NB4 (cell line): ENCODE data around the gene ZNF496.
A peak's percentile ranks its signal among the peaks of the same experiment; 100 is the strongest.
"Not testable (repeated sequence)": the region's sequence is repeated elsewhere in the genome, so short reads cannot be mapped to it uniquely, and the experiment has no call there.

ENCODE experiments used
- DNase-seq: peaks from one replicate; pipeline ENCODE4 v3.0.0; 2010; ENCODE audit warnings: low read depth
- H3K4me3 ChIP-seq: one replicate; pipeline ENCODE4 v1.5.1; 2011; ENCODE audit warnings: mild to moderate bottlenecking, low read depth, low read length, moderate library complexity
- MAX ChIP-seq: IDR thresholded peaks from 2 replicates; pipeline ENCODE4 v1.6.1; 2011; ENCODE audit warnings: low read depth, low read length
- MYC ChIP-seq: IDR thresholded peaks from 2 replicates; pipeline ENCODE4 v1.6.1; 2011; ENCODE audit warnings: low read depth, low read length
- POLR2A ChIP-seq: IDR thresholded peaks from 2 replicates; pipeline ENCODE4 v1.6.1; 2011; ENCODE audit warnings: mild to moderate bottlenecking; ENCODE audit not compliant: insufficient read length; ENCODE audit errors: extremely low read depth
- TF ChIP-seq, protein P1 (sequence below): IDR thresholded peaks from one replicate; pipeline ENCODE4 v1.5.1; 2012; ENCODE audit warnings: low read depth, low read length

The ZNF496 gene

DNA sequence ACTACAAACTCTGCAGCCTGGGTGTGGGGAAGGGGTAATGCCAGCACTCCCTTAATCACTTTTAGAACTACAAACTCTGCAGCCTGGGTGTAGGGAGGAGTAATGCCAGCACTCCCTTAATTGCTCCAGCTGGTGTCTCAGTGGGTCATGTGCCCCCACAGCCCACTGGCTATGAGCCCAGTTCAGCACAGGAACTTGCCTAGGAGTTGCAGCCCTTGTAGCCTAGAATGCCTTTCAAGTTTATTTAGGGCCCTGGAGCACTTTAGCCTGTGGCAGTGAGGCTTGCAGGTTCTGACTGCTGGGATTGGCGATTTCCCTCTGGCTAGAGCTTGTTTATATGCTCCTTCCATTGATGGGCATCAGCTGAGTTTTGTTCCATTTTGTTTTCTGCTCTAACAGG, 58.7 kb downstream of the ZNF496 start:
- no peak for DNase-seq
- H3K4me3 ChIP-seq: no peak overlapping the region
- no peak for TF ChIP-seq MYC
- TF ChIP-seq, protein P1, sequence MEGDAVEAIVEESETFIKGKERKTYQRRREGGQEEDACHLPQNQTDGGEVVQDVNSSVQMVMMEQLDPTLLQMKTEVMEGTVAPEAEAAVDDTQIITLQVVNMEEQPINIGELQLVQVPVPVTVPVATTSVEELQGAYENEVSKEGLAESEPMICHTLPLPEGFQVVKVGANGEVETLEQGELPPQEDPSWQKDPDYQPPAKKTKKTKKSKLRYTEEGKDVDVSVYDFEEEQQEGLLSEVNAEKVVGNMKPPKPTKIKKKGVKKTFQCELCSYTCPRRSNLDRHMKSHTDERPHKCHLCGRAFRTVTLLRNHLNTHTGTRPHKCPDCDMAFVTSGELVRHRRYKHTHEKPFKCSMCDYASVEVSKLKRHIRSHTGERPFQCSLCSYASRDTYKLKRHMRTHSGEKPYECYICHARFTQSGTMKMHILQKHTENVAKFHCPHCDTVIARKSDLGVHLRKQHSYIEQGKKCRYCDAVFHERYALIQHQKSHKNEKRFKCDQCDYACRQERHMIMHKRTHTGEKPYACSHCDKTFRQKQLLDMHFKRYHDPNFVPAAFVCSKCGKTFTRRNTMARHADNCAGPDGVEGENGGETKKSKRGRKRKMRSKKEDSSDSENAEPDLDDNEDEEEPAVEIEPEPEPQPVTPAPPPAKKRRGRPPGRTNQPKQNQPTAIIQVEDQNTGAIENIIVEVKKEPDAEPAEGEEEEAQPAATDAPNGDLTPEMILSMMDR: no peak
- TF ChIP-seq POLR2A: no peak
- no peak for TF ChIP-seq MAX

DNA sequence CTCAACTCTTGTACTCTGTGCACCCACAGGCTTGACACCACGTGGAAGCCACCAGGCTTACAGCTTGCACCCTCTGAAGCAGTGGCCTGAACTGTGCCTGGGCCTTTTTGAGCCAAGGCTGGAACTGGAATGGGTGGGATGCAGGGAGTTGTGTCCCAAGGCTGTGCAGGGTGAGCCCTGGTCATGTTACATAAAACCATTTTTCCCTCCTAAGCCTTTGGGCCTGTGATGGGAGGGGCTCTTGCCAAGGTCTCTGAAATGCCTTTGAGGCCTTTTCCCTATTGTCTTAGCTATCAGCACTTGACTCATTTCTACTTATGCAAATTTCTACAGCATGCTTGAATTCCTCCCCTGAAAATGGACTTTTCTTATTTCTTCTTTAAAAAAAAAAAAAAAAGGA, 61.7 kb downstream of the ZNF496 start:
- DNase-seq: no peak
- no peak for TF ChIP-seq POLR2A
- TF ChIP-seq MAX: no peak
- no peak for TF ChIP-seq MYC
- TF ChIP-seq, protein P1: no peak
- no peak overlapping the region for H3K4me3 ChIP-seq

DNA sequence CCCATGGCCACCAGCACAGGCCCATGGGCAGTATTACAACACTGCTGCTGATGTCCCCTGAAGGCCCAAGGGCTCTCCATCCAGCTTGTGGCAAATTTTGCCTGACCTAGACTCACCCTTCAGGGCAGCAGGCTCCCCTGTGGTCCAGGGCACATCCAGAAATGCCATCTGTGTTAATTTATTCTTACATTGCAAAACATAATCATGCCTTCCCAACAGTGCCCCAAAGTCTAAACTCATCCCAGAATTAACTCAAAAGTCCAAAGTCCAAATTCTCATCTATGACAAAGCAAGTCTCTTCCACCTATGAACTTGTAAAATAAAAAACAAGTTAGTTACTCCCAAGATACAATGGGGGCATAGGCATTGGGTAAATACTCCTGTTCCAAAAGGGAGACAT, 62.5 kb downstream of the ZNF496 start:
- no peak for DNase-seq
- no peak overlapping the region for H3K4me3 ChIP-seq
- TF ChIP-seq MAX: no peak
- TF ChIP-seq, protein P1: no peak
- no peak for TF ChIP-seq MYC
- no peak for TF ChIP-seq POLR2A

DNA sequence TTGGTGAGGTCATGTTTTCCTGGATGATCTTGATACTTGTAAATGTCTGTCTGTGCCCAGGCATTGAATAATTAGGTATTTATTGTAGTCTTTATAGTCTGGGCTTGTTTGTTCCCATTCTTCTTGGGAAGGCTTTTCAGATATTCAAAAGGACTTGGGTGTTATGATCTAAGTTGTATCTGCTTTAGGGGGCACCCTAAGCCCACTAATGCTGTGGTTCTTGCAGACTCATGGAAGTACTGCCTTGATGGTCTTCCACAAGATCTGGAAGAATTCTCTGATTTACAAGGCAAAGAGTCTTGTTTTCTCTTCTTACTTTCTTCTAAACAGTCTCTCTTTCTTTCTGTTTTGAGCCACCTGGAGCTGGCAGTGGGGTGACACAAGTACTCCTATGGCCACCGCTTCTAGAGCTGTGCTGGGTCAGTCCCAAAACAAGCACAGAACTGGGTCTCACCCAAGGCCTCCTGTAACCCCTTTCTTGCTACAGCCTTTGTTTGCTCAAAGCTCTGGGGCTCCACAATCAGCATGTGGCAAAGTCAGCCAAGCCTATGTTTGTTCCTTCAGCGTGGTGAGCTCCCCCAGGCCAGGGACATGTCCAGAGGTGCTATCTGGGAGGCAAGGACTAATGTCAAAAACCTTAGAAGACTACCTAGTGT, 63.1 kb downstream of the ZNF496 start:
- peak; percentile 16 for DNase-seq
- no peak overlapping the region for H3K4me3 ChIP-seq
- TF ChIP-seq MAX (no peak), POLR2A (no peak), MYC (no peak)
- TF ChIP-seq, protein P1: no peak

DNA sequence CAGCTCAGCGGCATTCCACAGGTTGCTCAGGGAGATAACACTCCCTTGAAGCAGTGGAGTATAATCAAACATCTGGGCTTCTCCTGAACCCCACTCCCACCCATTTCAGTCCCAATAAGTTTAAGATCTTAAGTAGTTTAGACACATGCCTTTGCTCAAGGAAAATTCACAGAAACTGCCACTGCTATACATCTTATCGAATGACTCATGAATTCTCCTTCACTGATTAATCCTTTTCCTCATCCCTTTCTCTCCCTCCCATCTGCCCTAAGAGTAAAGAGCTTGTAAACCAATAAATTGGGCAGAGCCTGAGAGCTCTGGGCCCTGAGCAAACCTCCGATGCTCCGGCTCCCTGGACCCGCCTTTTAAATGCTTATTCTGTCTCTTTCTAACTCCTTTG, 65.6 kb downstream of the ZNF496 start:
- DNase-seq: no peak
- no peak overlapping the region for H3K4me3 ChIP-seq
- TF ChIP-seq MAX: no peak
- TF ChIP-seq, protein P1: no peak
- TF ChIP-seq MYC: no peak
- no peak for TF ChIP-seq POLR2A

- DNase-seq, H3K4me3 ChIP-seq: not testable (repeated sequence)
These were observed 75.9 kb downstream of the ZNF496 start, which contains the start of gene VN1R5 for GRCh38 chr1:247255772-247256171. TSS of gene VN1R5 (plus strand) at chr1:247256072.
